GM19452 (cell line): Measurements from ENCODE around the gene TIAM2.
A peak's percentile ranks its signal among the peaks of the same experiment; 100 is the strongest.
"Not testable (repeated sequence)": the region's sequence is repeated elsewhere in the genome, so short reads cannot be mapped to it uniquely, and the experiment has no call there.

Experiments used
- ATAC-seq: cut with Tn5 transposase; IDR thresholded peaks from one replicate; pipeline ENCODE4 v1.9.1; 2021; ENCODE audit not compliant: unreplicated experiment

TIAM2 gene

DNA sequence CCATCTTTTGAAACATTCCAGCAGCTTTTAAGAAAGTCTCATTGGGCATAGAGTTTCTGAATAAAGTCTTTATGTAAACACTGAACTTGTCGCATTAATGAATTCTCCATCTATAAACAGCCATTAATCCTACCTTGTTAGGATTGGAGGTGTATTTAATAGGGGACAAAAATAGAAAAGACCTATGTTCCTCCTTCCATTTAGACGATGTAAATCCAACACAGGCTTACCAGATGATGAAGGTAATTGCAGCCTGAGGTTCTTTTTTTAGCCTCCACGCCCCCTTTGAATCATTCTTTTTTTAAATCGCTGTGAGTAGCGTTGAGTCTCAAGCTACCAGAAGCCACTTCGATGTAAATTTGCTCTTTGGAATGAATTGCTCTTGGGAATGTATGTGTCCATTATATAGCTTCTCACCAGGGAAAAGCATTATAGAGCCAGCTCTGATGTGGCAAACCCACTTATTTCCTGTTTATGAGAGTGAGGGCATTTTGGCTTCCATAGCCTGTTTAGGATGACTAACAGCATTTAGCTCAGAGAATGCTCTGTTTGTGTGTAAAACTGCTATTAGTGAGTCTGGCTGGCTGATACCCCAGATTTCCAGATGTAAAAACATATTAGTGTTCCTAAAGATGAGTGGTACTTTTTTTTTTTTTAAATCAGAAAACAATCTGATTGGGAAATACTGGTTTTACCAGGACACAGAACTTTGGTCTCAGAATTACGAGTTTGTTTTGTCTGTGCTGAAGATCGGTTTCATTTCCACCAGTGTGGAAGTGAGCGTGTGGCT is 193.8 kb downstream of the TIAM2 start:
- ATAC-seq: no peak

DNA sequence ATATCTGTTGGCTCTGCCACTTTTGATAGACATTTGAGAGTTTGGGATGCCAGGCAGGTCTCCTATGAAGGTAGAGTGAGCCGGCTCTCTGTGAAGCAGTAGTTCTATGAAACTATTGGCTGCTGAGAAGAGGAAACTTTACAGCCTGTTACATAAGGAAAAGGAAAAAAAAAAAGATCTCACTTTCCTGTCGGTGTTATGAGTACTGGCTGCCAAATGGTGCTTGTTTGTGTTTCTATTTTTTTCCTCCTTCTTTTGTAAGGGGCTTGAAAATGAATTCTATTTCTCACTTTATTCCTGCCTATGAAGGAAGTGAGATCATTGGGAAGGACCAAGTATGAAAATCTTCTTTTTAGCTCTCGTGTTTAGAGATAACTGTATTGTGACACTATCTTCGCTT is 195.6 kb downstream of the TIAM2 start:
- ATAC-seq: no peak

GRCh38 chr6:155193526-155193925 is 198.4 kb downstream of the TIAM2 start:
- ATAC-seq: no peak

DNA sequence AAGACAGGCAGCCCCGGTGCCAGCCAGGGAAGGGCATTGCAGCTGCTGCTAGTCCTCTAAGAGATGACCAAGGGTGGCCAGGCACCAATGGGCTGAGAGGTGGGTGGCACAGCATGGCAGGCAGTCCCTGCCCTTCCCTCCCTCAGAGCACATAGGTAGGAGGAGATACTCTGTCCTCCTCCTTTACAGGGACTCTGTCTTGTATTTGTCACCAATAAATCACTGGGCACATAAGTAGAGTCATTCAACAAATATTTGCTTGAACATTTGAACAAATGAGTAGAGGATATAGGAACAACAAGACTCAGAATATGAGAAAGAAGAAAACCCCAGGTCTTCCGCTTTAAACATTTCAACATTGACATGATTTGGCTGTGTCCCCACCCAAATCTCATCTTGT is 199.3 kb downstream of the TIAM2 start:
- ATAC-seq: no peak

DNA sequence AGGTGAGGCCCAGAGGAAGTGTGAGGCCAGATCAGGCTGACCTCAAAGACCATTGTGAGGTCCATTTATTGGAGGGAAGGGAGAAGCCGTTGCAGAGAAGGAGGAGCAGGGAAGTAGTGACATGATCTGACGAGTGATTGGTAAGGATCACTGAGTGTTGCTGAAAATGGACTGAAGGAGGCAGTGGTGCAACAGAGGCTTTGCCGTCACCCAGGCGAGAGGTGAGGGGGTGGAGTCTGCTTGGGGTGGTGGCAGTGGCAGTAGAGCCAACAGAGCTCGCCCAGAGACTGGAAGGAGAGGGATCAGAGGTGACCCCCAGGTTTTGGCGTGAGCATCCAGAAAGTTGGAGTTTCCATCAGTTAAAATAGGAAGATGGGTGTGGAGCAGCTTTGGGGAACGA is 200.8 kb downstream of the TIAM2 start:
- ATAC-seq: no peak

DNA sequence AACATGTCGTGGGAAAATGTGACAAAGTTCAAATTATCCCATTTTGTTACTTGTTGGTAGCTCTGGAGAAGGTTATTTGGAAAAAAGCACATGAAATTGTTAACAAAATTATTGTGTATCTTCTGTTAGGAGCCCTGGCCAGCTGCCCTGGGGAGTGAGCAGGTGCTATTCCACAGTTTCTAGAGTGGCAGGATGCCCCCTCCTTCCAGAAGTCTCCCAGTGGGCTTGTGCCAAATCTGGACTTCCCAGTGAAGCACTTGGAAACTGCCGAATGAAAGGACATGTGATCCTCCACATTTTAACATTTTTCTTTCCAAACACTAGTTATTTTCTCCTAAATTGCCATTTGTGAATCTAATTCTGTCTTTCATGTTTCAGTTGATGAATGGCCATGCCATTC is 201.8 kb downstream of the TIAM2 start:
- ATAC-seq: no peak

- no peak for ATAC-seq
These were observed 202.8 kb downstream of the TIAM2 start for GRCh38 chr6:155197932-155198331.

DNA sequence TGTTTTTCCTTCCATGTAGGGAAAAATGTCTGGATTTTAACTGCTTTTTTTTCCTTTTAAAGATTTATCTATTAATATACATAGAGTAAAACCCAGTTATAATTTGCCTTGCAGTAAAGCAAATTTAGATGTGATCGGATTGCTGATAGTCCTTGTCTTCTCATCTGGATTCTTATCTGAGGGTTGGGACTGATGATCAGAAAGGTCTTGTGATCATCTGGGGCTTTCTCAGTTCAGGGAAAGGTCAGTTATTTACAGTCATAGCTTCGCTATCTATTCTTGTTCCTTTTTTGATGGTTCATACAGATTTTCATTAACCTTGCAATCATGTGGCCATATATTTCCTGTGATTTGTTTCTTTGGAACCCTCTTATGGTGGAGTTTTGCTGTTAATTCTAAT is 204.9 kb downstream of the TIAM2 start:
- ATAC-seq: peak; percentile 75

GRCh38 chr6:155201461-155202226 is 206.5 kb downstream of the TIAM2 start:
- no peak for ATAC-seq

DNA sequence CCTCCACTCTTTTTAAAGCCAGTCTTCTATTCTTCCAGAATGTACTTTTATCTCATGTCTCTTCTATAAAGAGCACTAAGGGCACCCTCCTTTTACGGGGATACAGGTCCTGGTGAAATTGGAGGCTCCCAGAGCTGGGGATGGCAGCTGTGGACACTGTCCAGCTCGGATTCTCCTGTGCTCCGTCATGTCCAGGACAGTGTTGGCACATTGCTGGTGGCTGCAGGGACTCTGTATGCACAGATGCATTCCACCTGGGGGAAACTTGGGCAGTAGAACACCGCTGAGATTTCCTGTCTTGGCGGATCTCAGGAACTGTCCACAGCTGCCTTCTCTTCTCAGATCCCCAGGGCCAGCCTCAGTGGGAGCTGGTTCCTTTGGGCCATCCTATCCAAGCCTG is 212.1 kb downstream of the TIAM2 start:
- ATAC-seq: no peak

DNA sequence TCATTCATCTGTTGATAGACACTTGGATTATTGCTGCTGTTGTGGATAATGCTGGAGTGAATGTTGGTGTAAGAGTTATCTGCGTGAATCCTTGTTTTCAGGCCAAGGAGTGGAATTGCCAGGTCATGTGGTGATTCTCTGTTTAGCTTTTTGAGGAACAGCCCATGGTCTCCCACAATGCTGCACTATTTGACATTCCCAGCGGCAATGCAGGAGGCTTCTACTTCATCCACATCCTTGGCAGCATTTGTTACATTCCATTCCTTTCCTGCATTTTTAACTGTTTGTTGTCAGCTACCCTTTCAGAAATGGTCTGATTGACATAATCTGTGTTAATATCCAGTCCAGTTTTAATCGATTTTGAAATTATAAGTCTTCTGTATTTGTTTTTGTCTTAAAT is 217.0 kb downstream of the TIAM2 start:
- ATAC-seq: no peak

- no peak for ATAC-seq
These were observed 217.7 kb downstream of the TIAM2 start for GRCh38 chr6:155212616-155213380.

- ATAC-seq: no peak
These were observed 218.7 kb downstream of the TIAM2 start for GRCh38 chr6:155213611-155214372.

DNA sequence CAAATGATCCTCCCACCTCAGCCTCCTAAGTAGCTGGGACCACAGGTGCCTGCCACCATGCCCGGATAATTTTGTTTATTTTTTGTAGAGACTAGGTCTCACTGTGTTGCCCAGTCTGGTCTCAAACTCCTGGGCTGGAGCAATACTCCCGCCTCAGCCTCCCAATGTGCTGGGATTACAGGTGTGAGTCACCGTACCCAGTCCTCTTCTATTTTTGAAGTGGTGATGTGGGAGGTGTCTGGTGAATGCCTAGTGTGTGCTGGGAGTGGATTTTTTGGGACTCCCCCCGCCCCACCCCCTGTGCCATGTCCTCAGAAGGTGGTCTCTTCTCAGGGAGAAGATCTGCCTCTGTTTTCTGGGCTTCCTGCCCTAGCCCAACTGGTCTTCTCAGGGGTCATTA is 220.8 kb downstream of the TIAM2 start:
- no peak for ATAC-seq

- no peak for ATAC-seq
These were observed 221.4 kb downstream of the TIAM2 start for GRCh38 chr6:155216312-155217046.

DNA sequence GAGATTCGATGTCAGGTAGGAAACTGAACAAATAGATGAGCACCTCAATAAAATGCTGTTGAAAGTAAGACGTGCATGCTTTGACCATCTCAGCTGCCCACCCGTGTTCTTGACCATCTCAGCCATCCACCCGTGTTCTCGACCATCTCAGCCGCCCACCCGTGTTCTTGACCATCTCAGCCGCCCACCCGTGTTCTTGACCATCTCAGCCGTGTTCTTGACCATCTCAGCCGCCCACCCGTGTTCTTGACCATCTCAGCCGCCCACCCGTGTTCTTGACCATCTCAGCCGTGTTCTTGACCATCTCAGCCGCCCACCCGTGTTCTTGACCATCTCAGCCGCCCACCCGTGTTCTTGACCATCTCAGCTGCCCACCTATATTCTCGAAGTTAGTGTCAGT is 223.6 kb downstream of the TIAM2 start:
- ATAC-seq: not testable (repeated sequence)

- no peak for ATAC-seq
These were observed 224.2 kb downstream of the TIAM2 start for GRCh38 chr6:155219299-155219698.

DNA sequence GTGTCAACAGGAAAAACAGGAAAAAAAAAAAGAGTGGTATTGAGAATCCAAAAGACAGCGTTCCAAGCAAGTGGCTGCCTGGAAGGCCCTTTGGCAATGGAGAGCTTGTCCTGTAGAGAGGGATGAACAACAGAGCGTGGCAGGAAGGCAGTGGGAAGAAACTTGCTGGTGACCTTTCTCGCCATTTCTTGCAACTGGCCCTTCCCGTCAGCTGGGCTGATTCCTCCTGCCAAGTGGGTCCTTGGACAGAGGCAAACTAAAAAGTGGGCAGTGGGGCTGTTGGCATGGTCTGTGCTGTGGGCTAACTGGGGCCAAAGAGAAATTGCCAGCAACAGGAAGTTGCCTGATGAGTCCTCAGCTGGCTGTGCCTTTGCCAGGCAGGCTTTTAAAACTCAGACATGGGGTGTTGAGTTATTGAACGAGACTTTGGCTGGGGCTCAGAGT is 224.8 kb downstream of the TIAM2 start:
- no peak for ATAC-seq

GRCh38 chr6:155221086-155221485 is 226.0 kb downstream of the TIAM2 start:
- no peak for ATAC-seq

- ATAC-seq: no peak
These were observed 227.4 kb downstream of the TIAM2 start for GRCh38 chr6:155222506-155222905.
